NCI-H1092 (cell line): Measurements from ENCODE around the gene TMEM207.
A peak's percentile ranks its signal among the peaks of the same experiment; 100 is the strongest.

Source experiments
- DNase-seq: peaks from one replicate; lab custom pipeline; 2025; lab: John Stamatoyannopoulos, UW

Gene TMEM207

DNA sequence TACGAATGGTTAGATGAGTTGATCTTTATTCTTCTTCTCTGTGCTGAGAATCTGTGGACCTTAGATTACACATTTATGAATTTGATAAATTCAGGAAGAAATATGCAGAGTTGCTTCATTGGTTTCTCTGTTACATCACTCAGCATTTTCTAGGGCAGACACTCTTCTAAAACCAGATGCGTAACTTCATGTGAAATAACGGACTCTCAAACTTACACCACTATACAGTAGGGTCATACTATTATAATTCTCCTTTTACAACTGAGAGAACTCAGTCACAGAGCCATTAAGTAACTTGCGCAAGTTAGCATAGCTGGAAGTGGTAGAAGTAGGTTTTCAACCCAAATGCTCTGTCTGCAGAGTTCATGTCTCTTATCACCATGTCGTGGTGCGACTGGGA, 5.7 kb downstream of the TMEM207 start:
- no peak for DNase-seq

DNA sequence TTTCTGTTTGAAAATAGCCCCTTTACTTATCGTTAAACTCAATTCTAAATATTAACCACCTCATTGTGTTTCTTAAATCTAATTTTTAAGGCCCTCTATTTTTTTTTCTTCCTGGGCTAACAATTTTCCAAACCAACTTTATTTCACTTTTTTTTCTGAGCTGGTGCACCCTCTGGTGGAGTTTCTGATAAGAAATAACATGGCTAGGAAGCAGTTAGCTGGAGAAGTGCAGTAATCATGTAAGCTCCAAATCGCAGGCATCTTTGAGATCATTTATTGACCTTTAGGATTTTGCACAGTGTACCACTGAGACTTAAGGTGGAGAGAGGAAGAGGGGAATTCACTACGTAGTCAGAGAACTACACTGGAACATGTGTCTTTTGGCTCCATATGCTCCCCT, 6.4 kb downstream of the TMEM207 start:
- no peak for DNase-seq

DNA sequence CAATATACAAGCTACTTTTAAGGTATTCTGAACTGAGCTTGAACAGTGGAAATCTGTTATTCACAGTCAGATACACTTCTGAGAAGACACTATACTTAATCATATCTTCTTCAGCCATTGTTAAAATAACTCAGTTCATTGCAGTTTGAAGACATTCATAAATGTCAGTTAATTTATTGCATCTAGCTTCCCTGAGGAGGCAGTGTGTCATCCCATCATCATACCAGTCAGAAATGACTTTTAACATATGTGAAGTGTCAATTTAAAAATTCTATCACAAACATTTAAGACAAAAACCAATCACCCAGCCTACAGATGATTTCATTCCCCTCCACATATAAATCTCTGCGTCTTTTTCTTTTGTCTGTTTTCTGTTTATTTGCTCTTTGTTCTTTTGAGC, 7.5 kb downstream of the TMEM207 start:
- DNase-seq = no peak

DNA sequence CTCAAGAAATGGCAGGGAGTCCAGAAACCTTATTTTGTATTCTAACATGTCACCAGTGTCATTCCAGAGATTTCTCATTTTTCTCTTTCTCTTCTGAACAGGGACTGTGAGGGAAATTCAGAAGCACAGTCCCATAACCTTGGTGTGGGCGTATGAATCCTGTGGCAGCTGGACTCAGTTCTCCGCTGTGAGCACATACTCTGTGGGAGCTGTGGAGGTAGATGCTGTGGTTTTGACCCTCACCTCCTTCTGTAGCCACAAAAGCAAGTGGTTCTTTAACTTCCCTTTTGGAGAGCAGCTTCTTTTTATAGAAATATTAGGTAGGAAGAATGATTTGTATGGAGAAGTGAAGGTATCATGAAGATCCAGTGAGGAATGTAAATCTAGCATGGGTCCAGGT, 13.4 kb downstream of the TMEM207 start:
- DNase-seq = no peak

DNA sequence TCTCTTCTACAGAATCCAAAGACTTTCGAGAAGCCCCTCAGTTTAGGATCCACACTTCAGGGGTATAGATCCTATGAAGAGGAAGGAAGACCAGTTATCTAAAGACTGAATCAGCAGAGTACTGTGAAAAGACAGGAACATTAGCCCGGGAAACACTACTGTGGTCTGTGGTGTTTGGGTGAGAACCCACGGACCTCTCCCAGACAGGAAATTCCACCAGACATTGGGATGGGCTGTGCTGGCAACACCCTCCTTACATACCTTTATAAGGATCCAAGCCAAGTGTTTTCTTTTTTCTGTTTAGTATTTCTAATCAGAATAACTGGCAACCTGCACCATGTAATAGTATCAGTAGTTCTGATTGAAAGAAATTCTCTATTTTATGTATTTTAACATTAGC, 14.1 kb downstream of the TMEM207 start:
- DNase-seq = no peak

DNA sequence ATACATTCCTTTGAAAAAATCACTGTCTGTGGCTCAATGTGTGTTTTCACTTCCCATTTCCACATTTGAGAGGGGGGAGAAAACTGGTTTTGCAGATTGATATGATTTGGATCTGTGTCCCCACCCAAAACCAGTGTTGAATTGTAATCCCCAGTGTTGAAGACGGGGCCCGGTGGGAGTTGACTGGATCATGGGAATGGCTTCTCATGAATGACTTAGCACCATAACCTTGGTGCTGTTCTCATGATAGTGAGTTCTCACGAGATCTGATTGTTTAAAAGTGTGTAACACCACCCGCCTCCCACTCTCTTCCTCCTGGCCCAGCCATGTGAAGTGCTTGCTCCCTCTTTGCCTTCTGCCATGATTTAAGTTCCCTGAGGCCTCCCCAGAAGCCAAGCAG, 16.1 kb downstream of the TMEM207 start:
- no peak for DNase-seq

DNA sequence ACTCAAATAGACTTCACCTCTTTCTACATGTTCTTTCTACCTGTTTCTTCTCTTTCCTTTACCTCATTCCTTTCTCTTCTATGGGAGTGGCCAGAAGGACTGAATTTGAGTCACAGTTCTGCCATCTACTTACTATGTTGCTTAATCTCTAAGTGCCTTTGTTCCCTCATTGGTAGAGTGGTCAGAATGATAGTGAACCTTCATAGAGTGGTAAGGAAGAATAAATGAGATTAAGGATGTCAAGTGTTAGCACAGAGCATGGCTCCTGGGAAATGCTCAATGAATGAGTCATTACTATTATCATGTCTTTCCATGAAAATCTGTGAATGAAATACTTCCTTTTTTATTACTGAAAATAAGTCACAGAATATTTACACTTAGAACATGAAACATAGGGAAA, 17.5 kb downstream of the TMEM207 start:
- no peak for DNase-seq

DNA sequence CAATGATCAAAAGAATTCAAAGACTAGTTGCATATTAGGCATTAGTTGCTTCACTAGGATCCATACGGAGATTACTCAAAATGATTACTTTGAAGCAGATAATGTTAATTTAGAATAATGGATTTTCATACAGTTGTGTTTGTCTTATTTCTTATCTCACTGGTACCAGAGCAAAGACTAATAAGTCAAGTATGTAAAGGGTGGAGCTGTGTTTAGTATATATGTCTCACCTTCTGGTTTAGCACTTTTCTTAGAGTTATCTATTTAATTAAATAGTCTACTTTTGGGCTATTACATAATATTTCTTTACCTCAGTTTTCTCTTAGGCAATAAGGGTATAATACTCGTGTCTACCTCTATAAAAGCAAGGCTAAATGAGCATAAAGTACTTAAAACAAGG, 18.8 kb downstream of the TMEM207 start:
- DNase-seq = no peak

DNA sequence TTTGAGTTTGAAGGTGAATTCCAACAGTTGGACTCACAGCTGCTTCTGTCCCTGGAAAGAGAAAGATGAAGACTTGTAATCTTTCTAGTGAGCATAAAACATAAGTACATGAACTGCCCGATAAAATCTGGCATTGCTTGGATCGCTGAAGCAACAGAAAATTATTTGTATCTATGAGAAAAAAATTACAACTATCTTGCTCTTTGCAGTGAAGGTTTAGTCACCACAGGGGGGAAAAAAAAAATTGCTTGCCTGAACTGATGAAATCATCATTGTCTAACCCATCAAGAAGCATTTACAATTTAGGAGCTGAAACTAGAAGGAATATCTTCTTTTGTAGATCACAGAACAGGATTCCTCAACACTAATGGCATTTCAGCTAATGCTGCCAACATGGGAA, 20.0 kb downstream of the TMEM207 start:
- no peak for DNase-seq

DNA sequence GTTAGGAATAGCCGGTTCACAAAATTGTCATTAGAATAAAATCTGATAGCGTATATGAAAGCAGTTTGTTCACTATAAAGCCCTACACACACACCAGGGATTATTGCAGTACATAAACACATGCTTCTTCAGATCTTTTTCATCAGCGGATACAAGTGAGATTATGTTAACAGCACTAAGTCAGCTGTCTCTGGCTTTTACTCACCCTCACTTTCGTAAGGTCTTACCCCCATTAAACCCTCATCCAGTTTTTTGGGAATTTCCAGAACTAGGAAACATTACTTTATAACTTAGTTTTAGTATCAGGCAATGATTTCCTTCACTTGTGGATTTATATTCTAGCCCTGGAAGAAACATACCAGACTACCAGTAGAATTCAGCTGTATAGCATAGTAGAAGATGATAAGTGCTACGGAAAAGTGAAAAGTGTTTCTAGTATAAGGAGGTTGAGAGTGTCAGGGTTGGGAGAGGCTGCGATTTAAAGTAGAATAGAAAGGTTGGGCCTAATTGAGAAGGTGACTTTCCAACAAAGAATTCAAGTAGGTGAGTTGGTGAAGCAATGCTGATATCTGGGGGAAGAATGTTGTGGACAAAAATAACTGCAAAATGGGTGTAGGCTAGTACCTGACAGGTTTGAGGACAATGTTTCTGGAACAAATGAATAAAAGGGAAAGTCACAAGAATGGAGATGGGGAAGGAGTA, 22.7 kb downstream of the TMEM207 start:
- no peak for DNase-seq

DNA sequence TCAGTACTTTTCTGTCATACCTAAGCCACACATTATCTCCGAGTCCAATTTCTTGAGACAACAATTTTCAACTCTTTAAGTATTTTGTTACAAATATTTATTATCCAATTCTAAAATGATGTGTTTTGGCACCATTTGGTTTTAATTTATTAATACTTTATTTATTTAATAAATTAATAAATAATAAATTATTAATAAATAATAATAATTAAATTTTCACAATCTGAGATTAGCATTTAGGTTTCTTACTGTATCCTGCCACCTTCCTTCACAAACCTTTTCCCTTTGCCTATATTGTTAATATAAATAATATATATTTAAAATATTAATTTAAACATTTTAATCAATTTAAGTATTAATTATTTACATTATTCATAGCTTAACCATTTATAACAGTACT, 23.9 kb downstream of the TMEM207 start:
- DNase-seq = no peak

DNA sequence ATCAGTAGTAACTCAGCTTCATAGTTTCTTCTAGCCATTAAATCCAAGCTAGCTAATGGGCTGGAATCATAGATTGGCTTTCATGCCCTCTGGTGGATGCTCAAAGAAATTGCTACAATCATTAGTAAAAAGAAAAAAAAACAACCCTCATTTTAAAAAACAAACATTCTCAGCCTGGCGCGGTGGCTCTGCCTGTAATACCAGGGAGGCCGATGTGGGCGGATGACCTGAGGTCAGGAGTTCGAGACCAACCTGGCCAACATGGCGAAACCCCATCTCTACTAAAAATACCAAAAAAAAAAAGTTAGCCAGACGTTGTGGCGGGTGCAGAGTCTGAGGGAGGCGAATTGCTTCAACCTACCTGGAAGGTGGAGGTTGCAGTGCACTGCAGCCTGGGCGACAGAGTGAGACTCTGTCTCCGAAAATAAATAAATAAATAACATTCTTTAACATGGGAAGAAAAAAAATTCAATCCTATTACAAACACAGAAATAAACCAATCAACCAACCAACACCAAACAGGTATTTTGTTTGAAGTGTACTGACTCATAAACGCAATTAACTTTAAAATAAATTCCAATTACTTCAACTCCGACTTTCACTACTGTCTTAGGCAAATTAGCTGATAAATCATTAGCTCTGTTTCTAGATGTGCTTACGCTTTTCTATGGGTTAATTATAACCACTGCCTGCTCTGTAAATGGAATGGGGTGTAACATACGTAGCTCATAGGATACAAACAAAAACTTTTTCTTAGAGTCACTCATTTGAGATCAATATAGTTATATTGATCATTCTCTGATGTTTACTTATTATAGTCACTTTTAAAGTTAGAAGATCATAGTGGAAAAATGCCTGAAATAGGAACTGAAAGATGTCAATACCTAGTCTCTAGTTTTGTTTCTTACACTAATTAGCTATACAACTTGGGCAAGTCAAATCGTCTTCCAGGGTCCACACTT, 24.9 kb downstream of the TMEM207 start:
- DNase-seq = peak; percentile 6

DNA sequence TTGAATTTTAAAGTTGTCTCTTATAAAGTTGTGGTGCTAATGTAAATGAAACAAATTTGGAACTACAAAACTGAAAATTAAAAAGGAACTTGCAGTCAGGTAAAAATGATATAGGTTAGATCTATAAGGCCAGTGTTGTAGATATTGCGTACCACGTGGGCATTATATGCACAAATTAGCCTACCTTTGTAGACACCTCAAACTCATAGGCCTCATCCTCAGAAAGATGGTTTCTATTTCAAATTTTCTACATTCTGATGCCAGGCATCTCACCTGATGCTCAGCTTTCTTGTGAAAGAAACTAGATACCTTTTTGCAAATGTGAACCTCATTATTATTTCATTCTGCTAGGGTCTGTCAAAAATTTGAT, 25.6 kb downstream of the TMEM207 start:
- DNase-seq = no peak

DNA sequence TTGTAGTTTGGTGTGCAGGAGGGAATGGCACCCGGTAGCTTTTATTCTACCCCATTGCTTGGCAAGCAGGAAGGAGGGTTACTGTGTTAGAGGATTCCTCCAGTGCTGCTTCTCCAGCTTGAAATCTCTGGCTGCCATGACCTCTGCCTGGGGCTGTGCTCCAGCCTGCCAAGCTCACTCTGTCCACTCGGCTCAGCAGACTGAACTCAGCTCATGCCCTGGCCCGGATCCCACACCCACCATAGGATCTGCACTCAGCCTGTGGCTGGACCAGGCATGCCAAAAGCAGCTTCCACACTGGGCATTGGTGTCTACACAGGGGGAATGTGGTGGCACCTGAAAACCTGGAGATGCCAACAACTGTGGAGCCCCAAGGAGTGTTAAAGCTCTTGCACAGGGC, 35.4 kb downstream of the TMEM207 start:
- DNase-seq = no peak

DNA sequence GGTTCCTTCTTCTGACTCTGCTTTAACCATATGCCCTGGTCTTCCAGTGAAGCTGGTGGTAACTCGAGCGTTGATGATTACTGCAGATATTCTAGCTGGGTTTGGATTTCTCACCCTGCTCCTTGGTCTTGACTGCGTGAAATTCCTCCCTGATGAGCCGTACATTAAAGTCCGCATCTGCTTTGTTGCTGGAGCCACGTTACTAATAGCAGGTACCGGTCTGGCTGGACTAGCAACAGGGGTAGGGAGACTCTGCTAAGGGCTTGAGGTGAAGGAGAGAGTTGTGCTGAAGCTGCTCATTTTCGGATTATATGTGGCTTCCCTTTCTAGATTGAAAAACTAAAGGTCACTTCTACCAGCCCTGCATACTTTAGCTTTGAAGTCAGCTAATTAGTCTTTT, 45.0 kb downstream of the TMEM207 start:
- no peak for DNase-seq

DNA sequence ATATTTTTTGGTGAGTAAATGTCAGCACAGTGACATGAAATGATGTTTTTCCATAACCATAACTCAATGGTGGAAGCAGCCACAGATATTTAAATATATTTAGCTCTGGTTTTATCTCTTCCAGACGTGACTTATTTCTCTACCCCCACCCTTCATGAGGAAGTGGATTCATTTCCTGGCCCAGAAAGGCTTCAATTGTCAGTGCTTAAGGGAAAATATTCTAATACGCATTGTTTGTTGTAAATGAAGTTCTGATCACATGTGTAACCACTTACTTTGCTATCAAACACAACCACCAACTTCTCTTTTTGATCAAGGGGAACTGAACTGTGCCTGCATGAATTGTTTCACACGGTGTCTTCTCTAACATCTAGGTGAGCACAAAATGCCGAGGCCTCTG, 47.7 kb downstream of the TMEM207 start:
- DNase-seq = no peak

DNA sequence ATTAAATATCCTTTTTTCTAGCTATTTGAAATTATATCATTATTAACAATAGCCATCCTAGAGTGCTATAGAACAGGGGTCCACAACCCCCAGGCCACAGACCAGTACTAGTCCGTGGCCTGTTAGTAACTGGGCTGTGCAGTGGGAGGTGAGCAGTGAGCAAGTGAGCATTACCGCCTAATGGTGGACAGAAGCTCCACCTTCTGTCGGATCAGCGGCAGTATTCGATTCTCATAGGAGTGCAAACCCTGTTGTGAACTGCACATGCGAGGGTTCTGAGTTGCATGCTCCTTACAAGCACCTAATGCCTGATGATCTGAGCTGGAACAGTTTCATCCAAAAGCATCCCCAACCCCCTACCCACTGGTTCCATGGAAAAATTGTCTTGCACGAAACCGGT, 50.0 kb downstream of the TMEM207 start:
- no peak for DNase-seq

DNA sequence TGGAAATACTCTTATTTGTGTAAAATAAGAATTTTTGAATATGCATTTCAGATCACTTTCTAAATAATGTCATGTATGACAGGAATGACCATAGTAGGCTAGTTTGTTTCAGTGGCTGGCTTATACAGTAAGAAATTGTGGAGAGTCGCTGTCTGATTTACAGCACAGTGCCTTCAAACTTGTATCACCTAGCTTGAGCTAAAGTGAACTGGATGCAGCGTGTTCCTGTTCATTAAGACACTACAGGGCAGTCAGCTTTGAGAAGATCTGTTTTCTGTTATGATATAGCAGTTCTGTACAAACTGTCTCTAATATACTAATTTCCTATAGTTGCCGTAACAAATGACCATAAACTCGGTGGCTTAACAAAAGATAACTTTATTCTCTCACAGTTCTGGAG, 51.8 kb downstream of the TMEM207 start:
- no peak for DNase-seq

DNA sequence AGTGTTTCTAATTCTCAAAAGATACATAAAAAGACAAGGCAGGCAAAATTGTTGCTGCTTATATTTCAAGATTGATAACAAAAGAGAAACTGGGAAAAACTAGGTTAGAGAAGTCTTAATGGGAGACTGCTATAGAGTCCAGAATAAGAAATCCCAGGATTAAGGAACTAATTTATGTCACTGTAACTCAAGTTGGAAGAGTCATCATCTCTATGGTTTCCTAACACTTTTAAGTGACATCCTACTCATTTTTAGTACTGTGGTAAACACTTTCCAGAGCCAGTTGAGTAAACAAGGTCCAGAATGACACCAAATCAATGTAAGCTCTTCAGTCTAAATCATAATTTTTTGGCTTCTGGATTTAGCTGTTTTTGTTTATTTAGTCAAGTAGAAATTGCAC, 53.7 kb downstream of the TMEM207 start:
- no peak for DNase-seq

DNA sequence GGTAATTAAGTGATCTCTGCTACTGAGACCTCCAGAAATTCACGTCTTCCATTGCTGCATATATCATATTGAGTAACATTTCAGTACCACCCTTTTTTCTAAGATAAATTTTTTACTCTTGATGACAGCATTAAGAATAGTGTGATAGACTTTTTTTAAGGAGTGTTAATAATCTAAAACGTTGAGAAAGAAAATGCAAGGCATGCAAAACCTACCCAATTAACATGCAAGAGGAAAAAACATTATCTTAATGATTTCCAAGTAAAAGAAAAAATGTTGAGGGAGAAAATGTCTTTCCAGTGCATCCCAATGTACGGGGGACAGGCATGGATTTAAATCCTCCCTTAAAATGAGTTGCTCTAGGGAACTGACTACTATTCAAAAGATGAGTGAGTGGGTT, 61.0 kb downstream of the TMEM207 start:
- DNase-seq = no peak

DNA sequence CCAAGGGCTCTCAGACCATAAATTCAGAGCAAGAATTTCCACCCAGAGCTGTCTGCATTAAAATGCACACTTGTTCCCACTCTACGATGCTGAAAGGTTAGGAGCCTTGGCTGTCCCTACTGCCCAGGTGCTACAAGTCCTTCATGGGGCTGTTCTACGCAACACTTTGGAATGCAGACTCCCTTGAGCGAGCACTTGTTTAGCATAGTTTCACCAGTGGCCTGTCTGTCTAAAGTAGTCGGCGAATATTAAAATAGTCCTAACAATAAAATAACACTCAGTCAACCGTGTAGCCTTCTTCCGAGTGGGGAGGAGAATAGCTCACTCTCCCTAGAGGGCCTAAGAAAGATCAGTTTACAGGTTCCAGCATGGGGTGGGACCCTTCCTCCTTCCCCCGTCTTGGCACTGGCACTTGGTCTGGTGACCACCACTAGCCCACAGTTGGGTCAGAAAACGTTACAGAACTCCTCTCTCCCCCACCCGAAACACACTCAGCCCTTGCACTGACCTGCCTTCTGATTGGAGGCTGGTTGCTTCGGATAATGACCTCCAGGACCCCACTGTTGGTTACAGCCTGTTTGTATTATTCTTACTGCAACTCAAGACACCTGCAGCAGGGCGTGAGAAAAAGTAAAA, 62.0 kb downstream of the TMEM207 start, which contains the start of gene CLDN16:
CLDN16 (plus strand) TSS at position 586 of the 636 bp plus-strand sequence. CDS start 167 bp downstream, outside the sequence.
- DNase-seq = no peak

DNA sequence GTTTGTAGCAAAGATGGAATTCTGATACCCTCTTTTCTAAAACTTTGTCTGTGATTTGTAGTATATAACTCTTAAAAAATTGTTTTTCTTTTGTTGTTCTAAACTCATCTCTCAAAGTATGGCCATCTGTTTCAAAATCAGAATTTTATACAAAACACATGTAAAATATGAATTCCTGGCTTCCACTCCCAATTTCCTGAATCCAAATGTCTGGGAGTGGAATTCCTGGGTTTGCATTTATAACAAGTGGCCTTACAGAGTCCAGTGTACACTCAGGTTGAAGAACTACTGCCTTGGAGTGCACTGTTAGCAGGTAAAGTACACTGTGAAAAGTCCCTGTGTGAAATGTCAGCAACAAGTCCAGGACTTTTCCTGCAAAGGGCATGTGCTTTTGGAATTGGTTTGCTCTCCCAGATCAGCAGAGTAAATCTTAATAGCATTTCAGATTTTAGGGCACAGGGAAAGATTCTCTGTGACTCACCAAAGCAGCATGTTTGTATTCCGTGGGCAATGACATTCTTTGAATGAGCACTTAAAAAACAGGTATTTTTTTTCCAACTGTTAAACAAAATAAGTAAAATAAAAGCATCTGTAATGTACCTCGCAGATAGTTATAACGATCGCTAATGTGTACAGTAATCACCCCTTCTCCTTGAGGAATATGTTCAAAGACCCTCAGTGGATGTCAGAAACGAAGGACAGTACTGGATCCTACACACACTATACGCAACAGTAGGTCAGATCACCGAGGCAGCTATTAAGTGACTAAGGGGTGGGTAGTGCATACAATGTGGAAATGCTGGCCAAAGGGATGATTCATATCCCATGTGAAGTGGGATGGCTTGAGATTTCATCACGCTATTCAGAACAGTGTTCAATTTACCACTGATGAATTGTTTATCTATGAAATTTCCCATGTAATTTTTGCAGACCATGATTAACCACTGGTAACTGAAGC, 63.7 kb downstream of the TMEM207 start:
- DNase-seq = no peak
